ENCODE measurements around the gene DYNC1LI2. TPM values are rescaled to one million over a fixed set of nuclear protein-coding genes. Genes with fewer than 3 reads are reported as not detected.
A peak's percentile ranks its signal among the peaks of the same experiment; 100 is the strongest.

Gene DYNC1LI2
- total and polyA plus RNA-seq, 9 of the 15 experiments (the other 6 are each of a cell fraction or from before 2014, with no cell fraction given): 5.1 to 48.9 (median 38.2) TPM

- no peak for TF ChIP-seq FOSL1 (tag; conservative IDR thresholded peaks at IDR 0.05)
- no peak for TF ChIP-seq HIVEP1 (CRISPR knock-in tag; IDR thresholded peaks at IDR 0.05)
- TF ChIP-seq, protein P1, sequence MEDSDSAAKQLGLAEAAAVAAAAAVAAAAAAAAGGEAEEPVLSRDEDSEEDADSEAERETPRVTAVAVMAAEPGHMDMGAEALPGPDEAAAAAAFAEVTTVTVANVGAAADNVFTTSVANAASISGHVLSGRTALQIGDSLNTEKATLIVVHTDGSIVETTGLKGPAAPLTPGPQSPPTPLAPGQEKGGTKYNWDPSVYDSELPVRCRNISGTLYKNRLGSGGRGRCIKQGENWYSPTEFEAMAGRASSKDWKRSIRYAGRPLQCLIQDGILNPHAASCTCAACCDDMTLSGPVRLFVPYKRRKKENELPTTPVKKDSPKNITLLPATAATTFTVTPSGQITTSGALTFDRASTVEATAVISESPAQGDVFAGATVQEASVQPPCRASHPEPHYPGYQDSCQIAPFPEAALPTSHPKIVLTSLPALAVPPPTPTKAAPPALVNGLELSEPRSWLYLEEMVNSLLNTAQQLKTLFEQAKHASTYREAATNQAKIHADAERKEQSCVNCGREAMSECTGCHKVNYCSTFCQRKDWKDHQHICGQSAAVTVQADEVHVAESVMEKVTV (CRISPR knock-in tag; IDR thresholded peaks at IDR 0.05): no peak
These were observed 49.4 kb upstream of the DYNC1LI2 start (continued) for GRCh38 chr16:66800856-66801255.

- peaks cover 15% of the 10 kb centered on the region; the same call in 2 of the 3 replicates for H3K36me3 ChIP-seq (ENCODE audit: control insufficient read depth, insufficient read depth, low read length)
- intact Hi-C loops (cut with micrococcal nuclease) (no loop called here), in situ Hi-C loops (cut with MboI) (no loop called here)
- 16% methylated on average over 2 of the region's 2 CpGs for WGBS (ENCODE audit: insufficient coverage, low coverage, missing lambda C conversion rate)
- FAIRE-seq: no peak
- no peak overlapping the region for H3K9ac ChIP-seq (ENCODE audit: insufficient read depth in 1 of 2, low read depth in 2 of 2, low read length in 2 of 2)
- DNase-seq (ENCODE audit: extremely low read depth in 1 of 4, low spot score in 3 of 4): no peak
- CTCF ChIA-PET (ENCODE audit: low intra/inter-chr PET ratio): no interaction called here
- no peaks in the 10 kb centered on the region for H3K27me3 ChIP-seq (ENCODE audit: control insufficient read depth in 2 of 2, insufficient read depth in 2 of 2, low read length in 2 of 2)
- TF ChIP-seq CREB1 (IDR thresholded peaks at IDR 0.05): no peak
- TF ChIP-seq CREB1 (CRISPR knock-in tag; IDR thresholded peaks at IDR 0.05): no peak
- TF ChIP-seq FOSL1 (tag; conservative IDR thresholded peaks at IDR 0.05): 0 out of 2 replicates have a peak, but pooled peaks have one; percentile 16
- POLR2A ChIA-PET: no interaction called here
- no peak overlapping the region for H3K27ac ChIP-seq (ENCODE audit: extremely low read depth, low read depth, low read length)
- ATAC-seq: no peak
- H3K4me2 ChIP-seq (ENCODE audit: insufficient read depth, low read length): no peak overlapping the region
- H3K9me3 ChIP-seq (replicated peaks; ENCODE audit: control insufficient read depth, insufficient read depth, low read depth, low read length): no peaks in the 10 kb centered on the region
- no peaks in the 10 kb centered on the region for H3K79me2 ChIP-seq (ENCODE audit: control insufficient read depth, insufficient read depth, low read length)
- no peak overlapping the region for H3K4me3 ChIP-seq
- H3K4me1 ChIP-seq (replicated peaks in 1 of 2; ENCODE audit: control insufficient read depth in 2 of 2, insufficient read depth in 2 of 2, low read length in 2 of 2): peaks cover 0 to 3% of the 10 kb centered on the region in 2 experiments; a peak in 1 of 5 replicates
- no TSS peak for BruUV-seq (replicated peaks)
- no peaks in the 10 kb centered on the region for H4K20me1 ChIP-seq (replicated peaks; ENCODE audit: control insufficient read depth, insufficient read depth, low read length)
- no peaks in the 10 kb centered on the region for H3K9me1 ChIP-seq (ENCODE audit: control insufficient read depth, insufficient read depth, low read length)
- no peak overlapping the region for H2AFZ ChIP-seq (ENCODE audit: low read depth, low read length)
These were observed 46.8 kb upstream of the DYNC1LI2 start for GRCh38 chr16:66798161-66798560.

Measured in K562 (cell line).